Osteoblast (primary cell): ENCODE results near the gene UBXN6. TPM values are rescaled to one million over a fixed set of nuclear protein-coding genes. Genes with fewer than 3 reads are reported as not detected.

Source experiments
- DNase-seq: peaks from one replicate; pipeline ENCODE4 v3.0.0; 2011; ENCODE audit warnings: low spot score, mixed read lengths; ENCODE audit not compliant: insufficient read length; ENCODE audit errors: missing footprints
- H2AFZ ChIP-seq: 2 replicates; pipeline ENCODE4 v1.6.0; 2011; ENCODE audit warnings: mild to moderate bottlenecking, low read length
- H3K27ac ChIP-seq: 2 replicates; pipeline ENCODE4 v1.5.1; 2011; ENCODE audit warnings: mild to moderate bottlenecking, low read depth, low read length, moderate library complexity
- H3K27me3 ChIP-seq: 2 replicates; pipeline ENCODE4 v1.6.0; 2012; ENCODE audit warnings: mild to moderate bottlenecking, control low read depth, inconsistent platforms, low read length, moderate library complexity; ENCODE audit not compliant: insufficient read depth
- H3K36me3 ChIP-seq: 2 replicates; pipeline ENCODE4 v1.5.1; 2011; ENCODE audit warnings: mild to moderate bottlenecking, low read length, control low read depth, moderate library complexity; ENCODE audit not compliant: insufficient read depth
- H3K4me1 ChIP-seq: 2 replicates; pipeline ENCODE4 v1.5.1; 2011; ENCODE audit warnings: mild to moderate bottlenecking, low read length, control low read depth, moderate library complexity; ENCODE audit not compliant: insufficient read depth
- H3K4me2 ChIP-seq: 2 replicates; pipeline ENCODE4 v1.6.0; 2011; ENCODE audit warnings: mild to moderate bottlenecking, low read length; ENCODE audit not compliant: insufficient read depth
- H3K4me3 ChIP-seq: fragments of 200-600 bp; sonication (generic); 3 replicates; pipeline ENCODE4 v1.5.1; 2012; ENCODE audit warnings: mild to moderate bottlenecking, low read length, inconsistent platforms; ENCODE audit not compliant: insufficient read depth
- H3K79me2 ChIP-seq: 2 replicates; pipeline ENCODE4 v1.6.0; 2012; ENCODE audit warnings: mild to moderate bottlenecking, low read length, control low read depth, inconsistent platforms; ENCODE audit not compliant: insufficient read depth
- H3K9me3 ChIP-seq: 2 replicates; pipeline ENCODE4 v1.5.1; 2011; ENCODE audit warnings: low read depth, low read length, control low read depth
- H4K20me1 ChIP-seq: 2 replicates; pipeline ENCODE4 v1.6.0; 2012; ENCODE audit warnings: mild to moderate bottlenecking, low read length, control low read depth; ENCODE audit not compliant: insufficient read depth
- CTCF ChIP-seq: IDR thresholded peaks from 2 replicates; pipeline ENCODE4 v1.5.1; 2011; ENCODE audit warnings: mild to moderate bottlenecking, low read depth, low read length, moderate library complexity; ENCODE audit errors: extremely low read depth
- total RNA-seq: library from RNA; depleted of rRNA; stranded (reverse); fragments of >200 nt; gene quantifications from 2 replicates; pipeline ENCODE4 v1.2.3, GENCODE V29; 2012

UBXN6 gene
- total RNA-seq, 1 donor = 136 TPM

GRCh38 chr19:4425537-4425936 is 32.1 kb downstream of the UBXN6 start:
- Histone ChIP-seq H3K36me3 (peaks cover 18% of the 10 kb centered on the region), H3K4me1 (peaks cover 13% of the 10 kb centered on the region), H4K20me1 (no peaks in the 10 kb centered on the region), H2AFZ (no peak overlapping the region), H3K79me2 (no peaks in the 10 kb centered on the region), H3K9me3 (no peaks in the 10 kb centered on the region), H3K27ac (peak overlapping the region; percentile 52), H3K4me2 (peak overlapping the region; percentile 14), H3K4me3 (no peak overlapping the region), H3K27me3 (no peaks in the 10 kb centered on the region)
- no peak for TF ChIP-seq CTCF
- peak; percentile 96 for DNase-seq

GRCh38 chr19:4423416-4424126 is 34.0 kb downstream of the UBXN6 start:
- Histone ChIP-seq H3K79me2 (no peaks in the 10 kb centered on the region), H4K20me1 (no peaks in the 10 kb centered on the region), H3K4me3 (no peak overlapping the region), H3K27ac (no peak overlapping the region), H2AFZ (no peak overlapping the region), H3K27me3 (no peaks in the 10 kb centered on the region), H3K4me2 (no peak overlapping the region), H3K4me1 (peaks cover 13% of the 10 kb centered on the region), H3K9me3 (no peaks in the 10 kb centered on the region), H3K36me3 (peaks cover 17% of the 10 kb centered on the region)
- DNase-seq = no peak
- no peak for TF ChIP-seq CTCF

DNA sequence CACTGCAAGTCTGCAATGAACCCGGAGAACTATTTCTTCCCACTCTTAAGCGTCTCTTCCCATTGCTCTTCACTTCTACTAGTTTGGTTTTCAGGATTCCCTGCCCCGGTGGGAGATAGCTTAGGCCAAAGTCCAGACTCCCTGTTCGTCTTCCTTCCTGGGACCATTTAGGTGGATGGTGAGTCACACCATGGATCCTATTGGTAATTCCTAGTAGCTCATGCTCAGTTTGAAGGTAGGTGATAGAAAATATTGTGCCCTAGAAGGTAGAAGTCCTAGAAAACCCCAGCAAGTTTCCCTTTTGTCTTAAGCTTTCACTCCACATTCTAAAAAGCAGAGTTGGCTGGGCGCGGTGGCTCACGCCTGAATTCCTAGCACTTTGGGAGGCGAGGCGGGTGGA is 41.3 kb downstream of the UBXN6 start:
- Histone ChIP-seq H2AFZ (no peak overlapping the region), H3K4me3 (no peak overlapping the region), H3K4me1 (peaks cover 15% of the 10 kb centered on the region), H3K27me3 (no peaks in the 10 kb centered on the region), H3K4me2 (no peak overlapping the region), H3K79me2 (peaks cover 26% of the 10 kb centered on the region), H3K9me3 (no peaks in the 10 kb centered on the region), H4K20me1 (peaks cover 3% of the 10 kb centered on the region), H3K27ac (no peak overlapping the region), H3K36me3 (peaks cover 9% of the 10 kb centered on the region)
- TF ChIP-seq CTCF = no peak
- DNase-seq = peak; percentile 69

DNA sequence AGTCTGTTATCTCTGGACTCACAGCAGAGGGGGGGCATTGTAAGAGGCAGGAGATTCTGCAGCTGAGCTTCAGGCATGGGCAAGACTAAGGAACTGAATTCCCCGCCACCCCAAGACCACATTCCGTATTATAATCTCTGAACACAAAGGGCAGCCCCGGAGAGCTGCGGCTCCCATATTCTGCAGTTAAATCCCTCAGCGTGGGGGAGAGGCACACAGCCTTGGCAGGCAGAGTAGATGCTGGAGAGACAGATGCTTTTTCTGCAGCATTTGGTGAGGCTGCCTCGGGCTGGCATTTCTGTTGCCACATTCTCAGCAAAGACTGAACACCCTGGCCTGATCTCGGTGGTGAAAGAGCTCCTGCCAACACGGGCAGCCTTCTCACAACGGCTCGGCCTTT is 42.2 kb downstream of the UBXN6 start:
- DNase-seq = peak; percentile 32

More for the DNA sequence above, 42.2 kb downstream of the UBXN6 start:
- no peak overlapping the region for H3K27ac ChIP-seq
- H3K36me3 ChIP-seq = peaks cover 4% of the 10 kb centered on the region
- no peak for TF ChIP-seq CTCF
- H3K4me1 ChIP-seq = peaks cover 15% of the 10 kb centered on the region
- H3K27me3 ChIP-seq = no peaks in the 10 kb centered on the region
- no peaks in the 10 kb centered on the region for H3K9me3 ChIP-seq
- peaks cover 3% of the 10 kb centered on the region for H4K20me1 ChIP-seq
- H2AFZ ChIP-seq = no peak overlapping the region
- peaks cover 28% of the 10 kb centered on the region for H3K79me2 ChIP-seq
- H3K4me3 ChIP-seq = no peak overlapping the region
- H3K4me2 ChIP-seq = no peak overlapping the region
